HepG2 (cell line): ENCODE measurements around the gene ESYT1. TPM values are rescaled to one million over a fixed set of nuclear protein-coding genes. Genes with fewer than 3 reads are reported as not detected.
A peak's percentile ranks its signal among the peaks of the same experiment; 100 is the strongest.

Experiments
- ATAC-seq: fragments of 200-7000 bp; cut with Tn5 transposase; 3 replicates; pipeline ENCODE4 v1.9.1; 2020; ENCODE audit warnings: mild to moderate bottlenecking, moderate library complexity
- BruUV-seq: library from RNA; stranded (reverse); fragments of 400-500 nt; replicated peaks from 2 replicates; lab custom pipeline; 2021; lab: Mats Ljungman, UMichigan
- CTCF ChIA-PET: fragments of 300-600 bp; formaldehyde crosslinking; extraction: SDS; loops from one replicate; lab custom pipeline; 2021; ENCODE audit warnings: low total read pairs, inconsistent platforms, low intra/inter-chr PET ratio; lab: Yijun Ruan, JAX
- POLR2A ChIA-PET: fragments of 350-600 bp; sonication (Branson Sonifier 250); formaldehyde crosslinking; loops from one replicate; lab custom pipeline; 2020; ENCODE audit warnings: antibody characterized with exemption, inconsistent platforms; lab: Yijun Ruan, JAX
- DNase-seq: peaks from one replicate; pipeline ENCODE4 v3.0.0-alpha.2; 2015; ENCODE audit warnings: low spot score
- FAIRE-seq: peaks from 3 replicates; lab custom pipeline; 2011; peaks lifted over from hg19 to GRCh38; lab: Jason Lieb, UNC
- H2AFZ ChIP-seq: one replicate; pipeline ENCODE4 v1.6.1; 2011; ENCODE audit warnings: low read length, inconsistent platforms
- H3K27ac ChIP-seq: fragments of 300-600 bp; 3 replicates; pipeline ENCODE4 v1.8.0; 2011; ENCODE audit warnings: mixed run types, mild to moderate bottlenecking, mixed read lengths, low read length, inconsistent platforms; ENCODE audit not compliant: insufficient read depth; ENCODE audit errors: extremely low read length
- H3K27me3 ChIP-seq, 2 experiments: fragments of 200-600 bp in 1 of 2; 2 replicates in 1 of 2; 3 replicates in 1 of 2; pipeline versions ENCODE4 v1.6.0 to v1.8.0; 2011; ENCODE audit warnings: low read length in 2 of 2, mild to moderate bottlenecking in 2 of 2, moderate library complexity in 2 of 2, inconsistent platforms in 1 of 2; ENCODE audit not compliant: insufficient read depth in 2 of 2, control insufficient read depth in 1 of 2
- H3K36me3 ChIP-seq, 2 experiments: fragments of 200-600 bp in 1 of 2; replicated peaks in 1 of 2; 2 replicates in 1 of 2; 3 replicates in 1 of 2; pipeline versions ENCODE4 v1.5.1 to v1.8.0; 2011; ENCODE audit warnings: low read length in 2 of 2, inconsistent platforms in 1 of 2; ENCODE audit not compliant: insufficient read depth in 2 of 2, control insufficient read depth in 1 of 2
- H3K4me1 ChIP-seq: 2 replicates; pipeline ENCODE4 v1.5.1; 2012; ENCODE audit warnings: low read length, inconsistent platforms; ENCODE audit not compliant: insufficient read depth
- H3K4me2 ChIP-seq: 2 replicates; pipeline ENCODE4 v1.6.0; 2011; ENCODE audit warnings: low read depth, low read length, inconsistent platforms
- H3K4me3 ChIP-seq, 3 experiments: fragments of 200-600 bp in 1 of 3; sonication (generic), shearing (Covaris generic) in 1 of 3; replicated peaks in 1 of 3; 2 replicates each; pipeline ENCODE4 v1.5.1; 2011 to 2016; ENCODE audit warnings: low read length in 3 of 3, inconsistent platforms in 2 of 3, low read depth in 2 of 3, mild to moderate bottlenecking in 2 of 3, control low read depth in 1 of 3, mixed read lengths in 1 of 3; ENCODE audit not compliant: insufficient read depth in 1 of 3
- H3K79me2 ChIP-seq: one replicate; pipeline ENCODE4 v1.6.1; 2011; ENCODE audit warnings: low read length, inconsistent platforms; ENCODE audit not compliant: insufficient read depth
- H3K9ac ChIP-seq: 2 replicates; pipeline ENCODE4 v1.6.0; 2011; ENCODE audit warnings: mild to moderate bottlenecking, low read depth, low read length, inconsistent platforms; ENCODE audit not compliant: insufficient read depth
- H3K9me3 ChIP-seq: 2 replicates; pipeline ENCODE4 v1.5.1; 2012; ENCODE audit warnings: mild to moderate bottlenecking, low read length
- H4K20me1 ChIP-seq: 2 replicates; pipeline ENCODE4 v1.6.0; 2011; ENCODE audit warnings: inconsistent platforms, mild to moderate bottlenecking, low read length, moderate library complexity; ENCODE audit not compliant: insufficient read depth
- DNMT1 ChIP-seq: sonication (generic); formaldehyde crosslinking; IDR thresholded peaks from 2 replicates; pipeline ENCODE4 v1.5.1; 2020; ENCODE audit warnings: mild to moderate bottlenecking, missing genetic modification reagents
- THAP7 ChIP-seq: sonication (generic); formaldehyde crosslinking; IDR thresholded peaks from 2 replicates; pipeline ENCODE4 v1.8.1; 2023; ENCODE audit warnings: mild to moderate bottlenecking, missing genetic modification reagents
- ZBTB33 ChIP-seq: sonication (generic); formaldehyde crosslinking; IDR thresholded peaks from 2 replicates; pipeline ENCODE4 v1.4.0; 2020; ENCODE audit warnings: missing genetic modification reagents
- WGBS: methylation state at CpG from one replicate; pipeline ENCODE4 v1.1.6; 2017; ENCODE audit warnings: low lambda C conversion rate; 5-methylcytosine and 5-hydroxymethylcytosine counted together
- in situ Hi-C: cut with HindIII; loops from 2 replicates; pipeline ENCODE4 v1.10.0; 2017; ENCODE audit warnings: low pct_unique_long_range_greater_than_20kb; ENCODE audit not compliant: extremely low pct_ligation_motif_present
- intact Hi-C: fragments of 100-400 bp; cut with micrococcal nuclease; formaldehyde crosslinking; loops from one replicate; pipeline ENCODE4 v1.10.0; 2022; ENCODE audit not compliant: unreplicated experiment
- polyA plus RNA-seq, 8 experiments: library from polyadenylated mRNA; depleted of rRNA in 3 of 8; stranded (reverse) in 7 of 8; unstranded in 1 of 8; fragments of >200 nt; fragmentation: Illumina TruSeq in 4 of 8; extraction: Trizol in 4 of 8; gene quantifications; 2 replicates each; pipeline versions ENCODE4 v1.2.1 to v1.2.3, GENCODE V29; 2011 to 2016; ENCODE audit warnings: low read depth in 4 of 8, missing spikeins in 1 of 8, mixed read lengths in 1 of 8; ENCODE audit not compliant: insufficient read depth in 1 of 8
- total RNA-seq, 5 experiments: library from RNA; depleted of rRNA; stranded (reverse); fragments of >200 nt; fragmentation: Illumina TruSeq; extraction: Trizol; gene quantifications; 2 replicates each; pipeline ENCODE4 v1.2.3, GENCODE V29; 2016; ENCODE audit warnings: low read depth in 1 of 5
- TF ChIP-seq, protein P1 (sequence below): sonication (generic); formaldehyde crosslinking; IDR thresholded peaks from 2 replicates; pipeline ENCODE4 v1.4.0; 2020; ENCODE audit warnings: low read depth, mild to moderate bottlenecking, missing genetic modification reagents

ESYT1 gene
- total and polyA plus RNA-seq, 2 of the 13 experiments (the other 11 are each of a cell fraction or from before 2014, with no cell fraction given) = 66.9 to 71.0 TPM

- no peak overlapping the region for H3K27ac ChIP-seq
- in situ Hi-C loops = loop anchor here (5.0 kb wide), 1 partner anchor 54 kb away; no protein-coding TSS in a partner anchor
- ATAC-seq (no peak), FAIRE-seq (no peak), DNase-seq (no peak)
- no peak overlapping the region for H3K4me3 ChIP-seq
- POLR2A ChIA-PET = interaction anchor here (5.0 to 6.5 kb wide), 2 partner anchors 11 to 19 kb away, joined by 46 to 279 read pairs; partner anchors contain the start of gene ERBB3
- no TSS peak for BruUV-seq
- no peaks in the 10 kb centered on the region for H3K9me3 ChIP-seq
- H4K20me1 ChIP-seq = peaks cover 2% of the 10 kb centered on the region; the same call in 1 of the 2 replicates
- H3K36me3 ChIP-seq = peaks cover 33 to 58% of the 10 kb centered on the region in 2 experiments
- intact Hi-C loops = no loop called here
- no peak overlapping the region for H3K4me2 ChIP-seq
- peaks cover 18% of the 10 kb centered on the region for H3K4me1 ChIP-seq
- H3K9ac ChIP-seq = no peak overlapping the region
- CTCF ChIA-PET = no interaction called here
- TF ChIP-seq DNMT1 (CRISPR knock-in tag) (no peak), THAP7 (CRISPR knock-in tag) (no peak), ZBTB33 (CRISPR knock-in tag) (peak; percentile 73)
- TF ChIP-seq, protein P1, sequence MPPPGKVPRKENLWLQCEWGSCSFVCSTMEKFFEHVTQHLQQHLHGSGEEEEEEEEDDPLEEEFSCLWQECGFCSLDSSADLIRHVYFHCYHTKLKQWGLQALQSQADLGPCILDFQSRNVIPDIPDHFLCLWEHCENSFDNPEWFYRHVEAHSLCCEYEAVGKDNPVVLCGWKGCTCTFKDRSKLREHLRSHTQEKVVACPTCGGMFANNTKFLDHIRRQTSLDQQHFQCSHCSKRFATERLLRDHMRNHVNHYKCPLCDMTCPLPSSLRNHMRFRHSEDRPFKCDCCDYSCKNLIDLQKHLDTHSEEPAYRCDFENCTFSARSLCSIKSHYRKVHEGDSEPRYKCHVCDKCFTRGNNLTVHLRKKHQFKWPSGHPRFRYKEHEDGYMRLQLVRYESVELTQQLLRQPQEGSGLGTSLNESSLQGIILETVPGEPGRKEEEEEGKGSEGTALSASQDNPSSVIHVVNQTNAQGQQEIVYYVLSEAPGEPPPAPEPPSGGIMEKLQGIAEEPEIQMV (CRISPR knock-in tag) = no peak
- TF ChIP-seq, all 625 proteins: peak for 1
- WGBS = 99% methylated on average over 14 of the region's 14 CpGs
- no peak overlapping the region for H2AFZ ChIP-seq
- peaks cover 16% of the 10 kb centered on the region for H3K79me2 ChIP-seq
- H3K27me3 ChIP-seq = no peaks in the 10 kb centered on the region
These were observed 27.0 kb upstream of the ESYT1 start for GRCh38 chr12:56101045-56101444.
